Fibroblast of pulmonary artery (primary cell): Measurements from ENCODE around the gene TRIM65.

Experiments used
- DNase-seq: peaks from one replicate; pipeline ENCODE4 v3.0.0-alpha.2; 2010; ENCODE audit warnings: low read depth
- H3K4me3 ChIP-seq: replicated peaks from 2 replicates; pipeline ENCODE4 v1.5.1; 2011; ENCODE audit warnings: low read depth, mild to moderate bottlenecking, control low read depth, low read length, moderate library complexity
- CTCF ChIP-seq: IDR thresholded peaks from 2 replicates; pipeline ENCODE4 v1.5.1; 2011; ENCODE audit warnings: mild to moderate bottlenecking, control low read depth, low read length, inconsistent platforms; ENCODE audit errors: missing control alignments

The TRIM65 gene

GRCh38 chr17:75917917-75918445 lies 21.2 kb upstream of the TRIM65 start:
- DNase-seq: no peak
- H3K4me3 ChIP-seq: no peak overlapping the region
- TF ChIP-seq CTCF: no peak

- no peak for DNase-seq
- no peak for TF ChIP-seq CTCF
- H3K4me3 ChIP-seq: no peak overlapping the region
Measured at GRCh38 chr17:75917141-75917916, 20.6 kb upstream of the TRIM65 start.

GRCh38 chr17:75915268-75915667 lies 18.5 kb upstream of the TRIM65 start:
- no peak overlapping the region for H3K4me3 ChIP-seq
- TF ChIP-seq CTCF: no peak
- no peak for DNase-seq

GRCh38 chr17:75914643-75915267 lies 18.0 kb upstream of the TRIM65 start:
- H3K4me3 ChIP-seq: no peak overlapping the region
- no peak for TF ChIP-seq CTCF
- no peak for DNase-seq

- TF ChIP-seq CTCF: no peak
- DNase-seq: no peak
- H3K4me3 ChIP-seq: no peak overlapping the region
Measured at GRCh38 chr17:75913537-75914210, 16.9 kb upstream of the TRIM65 start.

- TF ChIP-seq CTCF: no peak
- DNase-seq: no peak
Measured at GRCh38 chr17:75910699-75911098, 13.9 kb upstream of the TRIM65 start.

More at GRCh38 chr17:75910699-75911098, 13.9 kb upstream of the TRIM65 start:
- H3K4me3 ChIP-seq: no peak overlapping the region
